HG02588 (cell line): ENCODE measurements around the gene GNB4.

Source experiments
- ATAC-seq: cut with Tn5 transposase; IDR thresholded peaks from one replicate; pipeline ENCODE4 v1.9.1; 2021; ENCODE audit warnings: mild to moderate bottlenecking, moderate library complexity; ENCODE audit not compliant: unreplicated experiment

Gene GNB4

DNA sequence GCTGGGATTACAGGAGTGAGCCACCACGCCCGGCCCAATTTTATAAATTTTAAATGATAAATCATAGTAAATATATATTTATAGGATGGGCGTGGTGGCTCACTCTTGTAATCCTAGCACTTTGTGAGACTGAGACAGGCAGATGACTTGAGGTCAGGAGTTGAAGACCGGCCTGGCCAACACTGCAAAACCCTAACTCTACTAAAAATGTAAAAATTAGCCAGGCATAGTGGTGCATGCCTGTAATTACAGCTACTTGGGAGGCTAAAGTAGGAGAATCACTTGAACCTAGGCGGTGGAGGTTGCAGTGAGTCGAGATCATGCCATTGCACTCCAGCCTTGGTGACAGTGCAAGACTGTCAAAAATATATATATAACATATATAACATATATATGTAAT, 77.3 kb downstream of the GNB4 start:
- no peak for ATAC-seq

DNA sequence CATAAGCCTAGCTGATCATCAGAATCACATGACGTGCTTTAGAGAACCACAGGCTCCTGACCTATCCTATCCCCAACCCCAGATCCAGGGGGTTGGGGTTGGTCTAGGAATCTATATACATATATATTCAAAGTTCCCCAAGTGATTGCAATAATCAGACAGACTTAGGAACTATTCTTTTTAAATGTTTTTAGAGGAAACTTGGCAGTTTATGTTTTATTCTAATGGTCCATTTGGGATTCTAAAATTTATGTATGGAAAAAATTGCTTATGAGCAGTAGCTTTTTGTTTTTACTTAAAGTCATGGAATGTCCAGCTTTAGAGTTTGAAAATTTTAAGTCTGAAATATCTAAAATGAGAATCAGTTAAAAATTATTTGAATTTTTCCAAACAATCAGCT, 81.6 kb downstream of the GNB4 start:
- ATAC-seq: no peak

DNA sequence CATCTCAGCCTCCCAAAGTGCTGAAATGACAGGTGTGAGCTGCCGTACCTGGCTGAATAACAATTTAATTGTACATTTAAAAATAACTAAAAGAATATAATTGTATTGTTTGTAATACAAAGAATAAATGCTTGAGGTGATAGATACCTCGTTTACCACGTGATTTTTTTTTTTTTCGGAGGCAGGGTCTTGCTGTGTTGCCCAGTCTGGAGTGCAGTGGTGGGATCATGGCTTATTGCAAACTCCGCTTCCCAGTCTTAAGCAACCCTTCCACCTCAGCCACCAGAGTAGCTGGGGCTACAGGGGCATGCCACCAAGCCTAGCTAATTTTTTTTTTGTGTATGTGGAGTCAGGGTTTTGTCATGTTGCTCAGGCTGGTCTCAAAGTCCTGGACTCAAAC, 87.9 kb downstream of the GNB4 start:
- ATAC-seq: no peak

DNA sequence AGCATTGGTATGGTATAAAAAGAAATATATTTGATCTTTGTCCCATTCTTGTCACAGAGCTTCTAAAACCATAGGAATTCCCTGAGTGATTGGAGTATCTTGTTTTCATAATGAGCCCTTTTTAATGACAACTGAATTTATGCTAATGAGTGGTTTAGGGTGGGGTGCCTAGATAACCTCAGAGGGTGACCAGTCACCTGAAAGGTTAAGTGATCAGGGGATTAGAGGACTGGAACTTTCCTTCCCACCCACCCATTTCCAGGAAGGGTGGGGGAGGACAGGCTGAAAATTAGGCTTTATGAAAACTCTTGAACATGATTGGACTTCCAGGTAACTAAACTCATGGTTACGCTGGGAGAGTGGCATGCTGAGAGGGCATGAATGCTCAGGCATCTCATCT, 95.3 kb downstream of the GNB4 start:
- no peak for ATAC-seq

DNA sequence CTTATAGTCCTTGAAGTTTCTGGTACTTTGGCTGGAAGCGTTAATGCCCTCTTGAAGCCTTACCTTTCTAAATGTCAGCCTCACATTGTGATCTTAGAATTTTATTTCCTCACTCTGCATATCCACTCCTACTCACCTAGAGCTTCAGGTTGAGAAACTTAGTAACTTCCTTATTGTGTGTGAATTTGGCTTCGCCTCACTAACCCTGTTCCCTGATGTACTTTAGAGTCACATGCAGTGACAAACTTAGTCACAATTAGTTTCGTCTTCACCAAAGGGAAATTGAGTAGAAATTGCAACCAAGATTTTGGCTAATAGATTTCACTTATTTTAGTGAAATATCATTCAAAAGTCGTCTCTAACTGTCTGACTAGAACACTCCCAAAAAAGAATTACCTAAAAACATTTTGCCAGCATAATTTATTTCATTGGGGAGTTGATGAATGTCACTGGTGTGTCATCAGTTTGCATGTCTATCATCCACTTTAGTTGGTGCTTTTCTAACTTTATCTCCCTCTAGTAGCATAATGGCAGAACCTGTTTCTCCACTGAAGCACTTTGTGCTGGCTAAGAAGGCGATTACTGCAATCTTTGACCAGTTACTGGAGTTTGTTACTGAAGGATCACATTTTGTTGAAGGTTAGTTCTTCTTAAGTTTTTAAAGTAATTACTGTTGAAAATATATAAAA, 102.8 kb downstream of the GNB4 start:
- peak; percentile 43 for ATAC-seq

DNA sequence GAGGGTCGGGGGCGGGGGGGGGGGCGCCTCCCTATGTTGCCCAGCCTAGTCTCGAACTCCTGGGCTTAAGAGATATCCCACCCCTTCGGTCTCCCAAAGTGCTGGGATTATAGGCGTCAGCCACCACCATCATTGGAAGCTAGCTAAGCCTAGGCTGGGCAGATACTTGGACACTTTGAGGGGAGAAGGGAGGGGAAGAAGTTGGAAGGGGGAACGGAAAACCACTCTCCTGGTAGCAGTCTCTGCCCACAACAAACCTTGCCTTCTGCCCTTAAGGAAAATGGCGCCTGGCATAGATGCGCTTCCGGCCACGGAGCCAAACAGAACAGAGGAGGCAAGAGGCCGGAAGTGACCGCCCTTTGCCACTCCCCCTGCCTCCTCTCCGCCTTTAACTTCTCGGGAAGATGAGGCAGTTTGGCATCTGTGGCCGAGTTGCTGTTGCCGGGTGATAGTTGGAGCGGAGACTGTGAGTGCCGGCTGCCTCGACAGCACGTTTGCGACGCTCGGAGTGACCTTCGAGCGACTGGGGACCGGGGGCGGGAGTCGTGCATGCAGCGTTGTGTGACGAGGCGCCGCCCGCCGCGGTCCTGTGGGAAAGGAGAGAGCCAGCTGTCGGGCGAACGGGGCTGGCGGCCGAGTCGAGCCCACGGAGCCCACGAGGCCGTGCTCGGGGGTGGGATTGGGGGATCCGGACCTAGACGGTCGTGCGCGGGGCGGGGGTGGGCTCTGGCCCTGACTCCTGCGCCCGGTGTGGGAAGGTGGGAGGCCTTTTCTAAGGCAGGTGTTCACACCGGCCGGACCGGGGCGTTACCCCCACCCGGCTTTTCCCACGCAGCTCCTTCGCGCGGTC, 103.7 kb downstream of the GNB4 start, which contains the start of gene MFN1:
Gene MFN1, plus strand, starts transcription at position 365 of the 850 bp plus-strand sequence. CDS start 1,143 bp downstream, outside the sequence.
- ATAC-seq: peak; percentile 96
